B cell (primary cell): Measurements from ENCODE around the gene METRNL. TPM values are rescaled to one million over a fixed set of nuclear protein-coding genes. Genes with fewer than 3 reads are reported as not detected.

ENCODE experiments used
- ATAC-seq: fragments of 200-7000 bp; cut with Tn5 transposase; one replicate; pipeline ENCODE4 v1.10.0; 2021; ENCODE audit warnings: low read depth, mild to moderate bottlenecking, moderate number of reproducible peaks, moderate library complexity
- CTCF ChIA-PET: fragments of 350-600 bp; sonication (Branson Sonifier 250); formaldehyde crosslinking; loops from one replicate; lab custom pipeline; 2021; ENCODE audit warnings: antibody characterized with exemption, inconsistent platforms; lab: Charles Lee
- POLR2A ChIA-PET: fragments of 350-600 bp; sonication (Branson Sonifier 250); formaldehyde crosslinking; loops from one replicate; lab custom pipeline; 2021; ENCODE audit warnings: antibody characterized with exemption; lab: Charles Lee
- DNase-seq: peaks from one replicate; pipeline ENCODE4 v3.0.0; 2013
- H2AFZ ChIP-seq: 2 replicates; pipeline ENCODE4 v1.6.1; 2012; ENCODE audit warnings: mild to moderate bottlenecking, low read depth, low read length; ENCODE audit not compliant: insufficient read depth, poor library complexity, severe bottlenecking
- H3K27ac ChIP-seq, 2 donors: 1 replicate in 1 of 2; 2 replicates in 1 of 2; pipeline ENCODE4 v1.5.1; 2012 to 2013; ENCODE audit warnings: low read length in 2 of 2, mild to moderate bottlenecking in 2 of 2, moderate library complexity in 1 of 2
- H3K27me3 ChIP-seq, 4 experiments: fragments of 200-600 bp in 1 of 4; sonication (generic) in 1 of 4; replicated peaks in 1 of 4; 1 replicate in 2 of 4; 2 replicates in 2 of 4; pipeline versions ENCODE4 v1.6.1 to v1.7.0; 2013 to 2016; ENCODE audit warnings: low read length in 3 of 4, mild to moderate bottlenecking in 2 of 4, mixed read lengths in 1 of 4, moderate library complexity in 1 of 4; ENCODE audit not compliant: insufficient read depth in 4 of 4, control insufficient read depth in 3 of 4; ENCODE audit errors: control extremely low read depth in 1 of 4
- H3K36me3 ChIP-seq, 2 experiments: replicated peaks in 1 of 2; 1 replicate in 1 of 2; 2 replicates in 1 of 2; pipeline versions ENCODE4 v1.6.1 to v1.7.1; 2013; ENCODE audit warnings: low read length in 1 of 2; ENCODE audit not compliant: insufficient read depth in 2 of 2, control insufficient read depth in 1 of 2; ENCODE audit errors: control extremely low read depth in 1 of 2, extremely low read depth in 1 of 2
- H3K4me1 ChIP-seq, 2 donors: fragments of 200-600 bp in 1 of 2; sonication (generic) in 1 of 2; 1 replicate in 1 of 2; 2 replicates in 1 of 2; pipeline versions ENCODE4 v1.5.1 to v1.6.1; 2013 to 2017; ENCODE audit warnings: low read length in 2 of 2; ENCODE audit not compliant: control insufficient read depth in 2 of 2, insufficient read depth in 2 of 2
- H3K4me2 ChIP-seq: replicated peaks from 2 replicates; pipeline ENCODE3; 2012; ENCODE audit warnings: mild to moderate bottlenecking, low read depth, low read length; ENCODE audit not compliant: poor library complexity, severe bottlenecking
- H3K4me3 ChIP-seq, 5 experiments: fragments of 200-600 bp in 1 of 5; sonication (generic) in 1 of 5; 1 replicate in 3 of 5; 2 replicates in 2 of 5; pipeline versions ENCODE4 v1.5.1 to v1.7.0; 2011 to 2016; ENCODE audit warnings: low read length in 4 of 5, mild to moderate bottlenecking in 4 of 5, low read depth in 2 of 5, control low read depth in 1 of 5, moderate library complexity in 1 of 5; ENCODE audit not compliant: insufficient read depth in 1 of 5; ENCODE audit errors: control extremely low read depth in 1 of 5, extremely low read depth in 1 of 5
- H3K79me2 ChIP-seq: fragments of 200-600 bp; sonication (generic); one replicate; pipeline ENCODE4 v1.6.0; 2016; ENCODE audit warnings: low read length; ENCODE audit not compliant: control insufficient read depth, insufficient read depth
- H3K9ac ChIP-seq: fragments of 200-600 bp; sonication (generic); 2 replicates; pipeline ENCODE4 v1.6.1; 2017; ENCODE audit warnings: mild to moderate bottlenecking, low read length, moderate library complexity
- H3K9me3 ChIP-seq, 3 donors: one replicate each; pipeline versions ENCODE4 v1.6.1 to v1.7.1; 2013; ENCODE audit warnings: low read length in 2 of 3; ENCODE audit not compliant: control insufficient read depth in 2 of 3, insufficient read depth in 1 of 3; ENCODE audit errors: control extremely low read depth in 1 of 3
- H4K20me1 ChIP-seq: 2 replicates; pipeline ENCODE4 v1.6.0; 2012; ENCODE audit warnings: mild to moderate bottlenecking, low read length; ENCODE audit not compliant: insufficient read depth, control insufficient read depth, poor library complexity, severe bottlenecking
- H3K27ac Mint-ChIP-seq: one replicate; pipeline ENCODE4 v1.8.0; 2021; ENCODE audit warnings: mixed read lengths
- H3K27me3 Mint-ChIP-seq: one replicate; pipeline ENCODE4 v1.8.0; 2021; ENCODE audit warnings: mixed read lengths
- H3K4me1 Mint-ChIP-seq: one replicate; pipeline ENCODE4 v1.8.0; 2021; ENCODE audit warnings: mixed read lengths
- H3K4me3 Mint-ChIP-seq: one replicate; pipeline ENCODE4 v1.8.0; 2021; ENCODE audit warnings: mixed read lengths
- H3K9me3 Mint-ChIP-seq: one replicate; pipeline ENCODE4 v1.8.0; 2022; ENCODE audit warnings: mixed read lengths; ENCODE audit not compliant: insufficient read depth
- CTCF ChIP-seq: fragments of 200-600 bp; IDR thresholded peaks from one replicate; pipeline ENCODE4 v1.8.0; 2022; ENCODE audit warnings: antibody characterized with exemption, mild to moderate bottlenecking
- EZH2 ChIP-seq: IDR thresholded peaks from 2 replicates; pipeline ENCODE4 v1.6.1; 2012; ENCODE audit warnings: borderline replicate concordance, low read depth, mild to moderate bottlenecking, moderate library complexity, low read length; ENCODE audit not compliant: insufficient read depth, poor library complexity, severe bottlenecking
- WGBS: methylation state at CpG from one replicate; pipeline ENCODE4 v1.1.5; 2013; ENCODE audit warnings: missing lambda C conversion rate; ENCODE audit not compliant: insufficient coverage; 5-methylcytosine and 5-hydroxymethylcytosine counted together
- intact Hi-C: fragments of 100-400 bp; cut with micrococcal nuclease; formaldehyde crosslinking; loops from one replicate; pipeline ENCODE4 v1.10.0; 2022
- polyA plus RNA-seq: library from polyadenylated mRNA; depleted of rRNA; stranded (reverse); fragments of >200 nt; gene quantifications from 2 replicates; pipeline ENCODE4 v1.2.3, GENCODE V29; 2012
- total RNA-seq, 2 donors: library from RNA; stranded (reverse); fragments of 120-200 nt in 1 of 2; gene quantifications; 1 replicate in 1 of 2; 2 replicates in 1 of 2; pipeline versions ENCODE4 v1.2.3 to v1.2.4, GENCODE V29; 2013 to 2022

Gene METRNL
- total and polyA plus RNA-seq, 2 donors (not counting 1 experiment from before 2014, with no cell fraction given) = 11.8 to 18.4 TPM

DNA sequence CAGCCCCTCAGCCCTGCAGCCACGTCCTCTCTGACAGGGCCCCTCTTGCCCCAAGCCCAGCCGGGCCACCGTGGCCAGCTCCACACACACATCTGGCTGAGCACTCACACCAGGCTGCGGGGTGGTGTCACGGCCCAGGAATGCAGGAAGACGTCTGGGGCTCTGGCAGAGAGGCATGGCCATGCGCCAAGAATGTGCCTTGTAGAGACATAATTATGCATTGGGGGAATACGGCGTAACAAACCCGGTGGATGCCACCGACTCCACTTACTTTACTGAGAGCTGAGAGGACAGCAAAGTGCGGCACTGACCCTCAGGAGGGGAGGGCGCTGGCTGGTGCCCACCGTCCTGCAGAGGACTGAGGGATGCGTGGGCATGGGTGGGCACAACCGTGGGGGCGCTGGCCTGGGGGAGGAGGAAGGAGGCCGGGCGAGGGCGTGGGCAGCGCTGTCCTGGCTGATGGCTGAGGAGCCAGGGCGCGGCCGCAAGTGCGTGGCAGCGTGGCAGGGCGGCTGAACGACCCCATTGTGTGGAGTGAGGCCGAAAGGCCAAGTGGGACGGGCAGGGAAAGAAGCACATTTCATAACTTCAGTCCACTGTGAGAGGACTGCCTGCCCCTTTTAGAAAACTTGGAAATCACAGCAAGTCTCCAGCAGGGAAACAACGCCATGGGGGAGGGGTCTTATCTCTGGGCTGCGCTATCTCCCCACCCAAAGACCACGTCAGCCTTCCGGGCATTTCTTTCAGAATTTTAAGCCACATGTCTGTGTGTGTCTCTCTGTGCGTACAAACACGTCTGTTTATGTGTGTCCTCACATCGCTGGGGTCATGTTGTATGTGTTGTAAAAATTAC is 30.6 kb downstream of the METRNL start:
- H3K4me1 ChIP-seq = no peaks in the 10 kb centered on the region
- H3K4me3 ChIP-seq = no peak overlapping the region
- H3K79me2 ChIP-seq = no peaks in the 10 kb centered on the region
- no peak overlapping the region for H2AFZ ChIP-seq
- no peaks in the 10 kb centered on the region for H3K36me3 ChIP-seq
- no peaks in the 10 kb centered on the region for H4K20me1 ChIP-seq
- TF ChIP-seq CTCF (no peak), EZH2 (no peak)
- CTCF ChIA-PET = no interaction called here
- ATAC-seq (no peak), DNase-seq (no peak)
- Mint-ChIP-seq H3K4me1 (no peaks in the 10 kb centered on the region), H3K27ac (no peak overlapping the region), H3K4me3 (no peak overlapping the region), H3K27me3 (peaks cover 26% of the 10 kb centered on the region), H3K9me3 (no peaks in the 10 kb centered on the region)
- H3K4me2 ChIP-seq = no peak overlapping the region
- 77% methylated on average over 26 of the region's 37 CpGs for WGBS
- intact Hi-C loops = no loop called here
- peaks cover 0 to 19% (median 0%) of the 10 kb centered on the region in 4 experiments for H3K27me3 ChIP-seq
- H3K9ac ChIP-seq = no peak overlapping the region
- POLR2A ChIA-PET = no interaction called here
- H3K27ac ChIP-seq = no peak overlapping the region
- no peaks in the 10 kb centered on the region for H3K9me3 ChIP-seq

DNA sequence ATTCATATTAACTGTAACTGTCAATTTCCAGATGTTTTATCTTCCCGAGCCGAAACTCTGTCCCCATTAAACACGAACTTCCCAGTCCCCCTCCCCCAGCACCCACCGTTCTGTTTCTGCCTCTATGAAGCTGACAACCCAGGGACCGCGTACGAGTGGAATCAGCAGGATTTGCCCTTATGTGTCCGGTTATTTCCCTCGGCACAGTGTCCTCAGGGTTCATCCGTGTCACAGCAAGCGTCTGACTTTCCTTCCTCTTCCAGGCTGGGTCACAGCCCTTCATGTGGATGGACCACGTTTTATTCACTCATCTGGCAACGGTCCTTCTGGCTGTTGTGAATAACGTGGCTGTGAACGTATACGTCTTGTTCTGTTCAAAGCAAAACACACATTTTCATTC is 31.3 kb downstream of the METRNL start:
- Histone ChIP-seq H3K27ac (no peak overlapping the region), H3K9me3 (no peaks in the 10 kb centered on the region), H3K79me2 (no peaks in the 10 kb centered on the region), H3K9ac (no peak overlapping the region), H3K4me2 (no peak overlapping the region), H3K27me3 (peaks cover 0 to 26% (median 0%) of the 10 kb centered on the region in 4 experiments), H4K20me1 (no peaks in the 10 kb centered on the region), H3K36me3 (no peaks in the 10 kb centered on the region), H3K4me3 (no peak overlapping the region), H3K4me1 (no peaks in the 10 kb centered on the region), H2AFZ (no peak overlapping the region)
- H3K4me3 Mint-ChIP-seq = no peak overlapping the region
- TF ChIP-seq EZH2 (no peak), CTCF (no peak)
- H3K27me3 Mint-ChIP-seq = peaks cover 26% of the 10 kb centered on the region
- ATAC-seq = no peak
- no peaks in the 10 kb centered on the region for H3K9me3 Mint-ChIP-seq
- POLR2A ChIA-PET = no interaction called here
- intact Hi-C loops = no loop called here
- DNase-seq = no peak
- H3K4me1 Mint-ChIP-seq = no peaks in the 10 kb centered on the region
- H3K27ac Mint-ChIP-seq = peak overlapping the region; percentile 41
- CTCF ChIA-PET = no interaction called here
- WGBS = 94% methylated on average over 16 of the region's 16 CpGs
